ENCODE data around the gene ZNF438. TPM values are rescaled to one million over a fixed set of nuclear protein-coding genes. Genes with fewer than 3 reads are reported as not detected.

Gene ZNF438
- total RNA-seq, 4 donors from 2014 or later = 10.3 to 14.6 (median 13.6) TPM

DNA sequence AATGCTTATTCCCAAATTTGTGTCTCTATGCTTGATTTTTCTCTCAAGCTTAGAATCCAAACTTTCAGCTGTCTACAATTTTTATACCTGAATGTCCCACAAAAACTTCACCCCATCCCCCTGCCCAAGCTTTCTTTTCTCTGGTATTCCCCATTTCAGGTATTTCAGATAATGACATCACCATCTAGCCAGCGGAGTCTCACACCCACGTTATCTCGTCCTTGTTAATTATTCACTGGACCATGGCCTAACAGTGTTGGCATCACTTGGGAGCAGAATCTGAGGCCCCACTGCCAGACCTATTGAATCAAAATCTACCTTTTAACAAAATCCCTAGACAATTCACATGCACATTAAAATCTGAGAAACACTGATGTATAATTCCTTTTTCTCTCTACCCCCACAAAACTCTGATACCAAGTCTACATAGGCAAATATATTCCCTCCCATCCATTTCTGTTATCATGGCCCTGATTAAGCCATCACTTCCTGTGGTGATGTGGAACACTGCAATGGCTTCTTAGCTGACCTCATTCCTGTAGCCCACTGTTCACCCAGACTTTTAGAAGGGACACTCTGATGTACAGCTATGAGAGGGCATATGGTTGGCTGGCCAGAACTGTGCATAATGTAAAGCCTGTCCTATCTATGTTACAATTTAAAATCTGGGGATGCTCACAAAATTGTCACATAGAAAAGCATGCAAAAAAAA, 31.4 kb downstream of the ZNF438 start:
- Histone ChIP-seq H3K36me3 (no peaks in the 10 kb centered on the region), H3K4me3 (no peak overlapping the region), H3K27me3 (no peaks in the 10 kb centered on the region), H3K27ac (no peak overlapping the region), H3K4me1 (peaks cover 0 to 28% (median 0%) of the 10 kb centered on the region in 3 donors), H3K9me3 (peaks cover 0 to under 1% (median 0%) of the 10 kb centered on the region in 3 donors)
- no peak for ATAC-seq
- TF ChIP-seq POLR2A (IDR thresholded peaks at IDR 0.05) (no peak), EP300 (IDR thresholded peaks at IDR 0.05) (no peak), POLR2AphosphoS5 (IDR thresholded peaks at IDR 0.05) (no peak)
- TF ChIP-seq, protein P1, sequence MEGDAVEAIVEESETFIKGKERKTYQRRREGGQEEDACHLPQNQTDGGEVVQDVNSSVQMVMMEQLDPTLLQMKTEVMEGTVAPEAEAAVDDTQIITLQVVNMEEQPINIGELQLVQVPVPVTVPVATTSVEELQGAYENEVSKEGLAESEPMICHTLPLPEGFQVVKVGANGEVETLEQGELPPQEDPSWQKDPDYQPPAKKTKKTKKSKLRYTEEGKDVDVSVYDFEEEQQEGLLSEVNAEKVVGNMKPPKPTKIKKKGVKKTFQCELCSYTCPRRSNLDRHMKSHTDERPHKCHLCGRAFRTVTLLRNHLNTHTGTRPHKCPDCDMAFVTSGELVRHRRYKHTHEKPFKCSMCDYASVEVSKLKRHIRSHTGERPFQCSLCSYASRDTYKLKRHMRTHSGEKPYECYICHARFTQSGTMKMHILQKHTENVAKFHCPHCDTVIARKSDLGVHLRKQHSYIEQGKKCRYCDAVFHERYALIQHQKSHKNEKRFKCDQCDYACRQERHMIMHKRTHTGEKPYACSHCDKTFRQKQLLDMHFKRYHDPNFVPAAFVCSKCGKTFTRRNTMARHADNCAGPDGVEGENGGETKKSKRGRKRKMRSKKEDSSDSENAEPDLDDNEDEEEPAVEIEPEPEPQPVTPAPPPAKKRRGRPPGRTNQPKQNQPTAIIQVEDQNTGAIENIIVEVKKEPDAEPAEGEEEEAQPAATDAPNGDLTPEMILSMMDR (IDR thresholded peaks at IDR 0.05) = no peak
- 76 to 97% methylated on average over 3 of the region's 3 CpGs for WGBS, 2 donors (ENCODE audit: low coverage in 1 of 2)

DNA sequence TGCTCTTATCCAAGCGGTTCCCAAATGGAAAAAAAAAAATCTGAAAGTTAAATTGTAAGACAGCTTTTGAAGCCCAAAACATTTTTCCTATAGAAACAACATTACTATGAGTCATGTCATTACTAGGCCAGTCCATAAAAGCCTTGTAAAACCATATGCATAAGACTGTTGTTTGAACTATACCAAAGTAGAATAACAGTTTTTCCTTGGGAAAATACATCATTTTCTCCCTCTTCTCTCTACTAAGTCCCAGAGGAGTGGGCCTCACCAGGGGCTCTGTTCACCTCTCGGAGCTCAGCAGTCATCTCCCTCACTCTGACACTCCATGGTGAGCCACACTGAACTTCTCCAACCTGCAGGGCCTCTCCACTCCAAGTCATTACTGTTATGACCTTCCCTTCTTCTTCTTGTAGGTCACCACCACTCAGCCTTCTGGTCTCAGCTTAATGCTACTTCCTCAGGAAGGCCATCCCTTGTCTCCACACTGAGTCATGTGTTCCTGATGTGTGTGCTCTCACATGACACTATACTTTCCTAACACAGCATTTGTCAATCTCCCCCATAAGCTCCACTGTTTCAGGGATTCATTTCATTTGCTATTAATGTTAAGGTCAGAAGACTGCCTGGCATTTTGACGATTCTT, 32.5 kb downstream of the ZNF438 start:
- peak; percentile 85 for ATAC-seq
- Histone ChIP-seq H3K36me3 (no peaks in the 10 kb centered on the region), H3K9me3 (peaks cover 0 to 10% (median 0%) of the 10 kb centered on the region in 3 donors), H3K27me3 (no peaks in the 10 kb centered on the region), H3K4me1 (peaks cover 0 to 28% (median 0%) of the 10 kb centered on the region in 3 donors), H3K27ac (peak overlapping the region in 3 of 4 donors; percentile 11 to 48 (median 35)), H3K4me3 (peak overlapping the region; percentile 13 to 15)
- TF ChIP-seq POLR2A (IDR thresholded peaks at IDR 0.05) = no peak
- WGBS, 2 donors (ENCODE audit: low coverage in 1 of 2) = 65 to 67% methylated on average over 3 of the region's 3 CpGs

DNA sequence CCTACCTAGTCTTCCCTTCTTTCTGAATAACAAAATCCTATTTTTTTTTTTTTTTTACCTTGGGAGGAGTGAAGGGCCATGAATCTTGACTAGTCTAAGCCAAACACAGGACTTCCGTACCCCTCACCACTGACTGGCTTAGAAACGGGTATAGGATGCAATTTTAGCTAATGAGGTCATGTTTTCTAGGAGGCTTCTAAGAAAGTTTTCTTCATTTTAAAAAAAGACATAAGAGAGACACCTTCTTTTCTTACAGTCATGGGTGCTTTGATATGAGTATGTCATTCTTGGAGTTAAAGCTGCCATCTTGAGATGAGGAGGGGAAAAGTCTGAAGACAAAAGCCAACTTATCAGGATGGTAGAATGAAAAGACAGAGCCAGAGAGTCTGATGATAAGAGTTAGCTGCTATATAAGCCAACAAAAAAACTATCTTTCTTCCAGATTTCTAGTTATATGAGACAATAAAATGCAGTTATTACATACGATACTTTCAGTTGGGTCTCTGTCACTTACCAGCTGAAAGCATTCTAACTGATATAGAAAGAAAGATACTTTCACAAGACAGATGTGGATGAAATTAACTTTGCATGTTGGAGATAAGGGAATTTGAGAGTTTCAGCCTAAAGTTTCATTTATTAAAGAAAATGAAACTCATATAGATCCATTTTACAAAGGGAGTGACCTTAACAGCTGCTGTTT, 34.0 kb downstream of the ZNF438 start:
- TF ChIP-seq, protein P1 (IDR thresholded peaks at IDR 0.05) = no peak
- no peak for TF ChIP-seq POLR2AphosphoS5 (IDR thresholded peaks at IDR 0.05)
- no peak for TF ChIP-seq POLR2A (IDR thresholded peaks at IDR 0.05)
- Histone ChIP-seq H3K4me1 (peaks cover 0 to 39% (median 0%) of the 10 kb centered on the region in 3 donors), H3K36me3 (no peaks in the 10 kb centered on the region), H3K27me3 (no peaks in the 10 kb centered on the region), H3K9me3 (peaks cover 0 to 10% (median 0%) of the 10 kb centered on the region in 3 donors), H3K27ac (no peak overlapping the region), H3K4me3 (no peak overlapping the region)
- ATAC-seq = no peak
- WGBS, 2 donors (ENCODE audit: low coverage in 1 of 2) = 97 to 100% methylated on average over 2 to 3 of the region's 3 CpGs

- H3K36me3 ChIP-seq = no peaks in the 10 kb centered on the region
- no peak overlapping the region for H3K27ac ChIP-seq
- no peak overlapping the region for H3K4me3 ChIP-seq
- peaks cover 0 to 43% (median 0%) of the 10 kb centered on the region in 3 donors for H3K4me1 ChIP-seq
- H3K27me3 ChIP-seq = no peaks in the 10 kb centered on the region
- no peak for ATAC-seq
- no peak for TF ChIP-seq EP300 (IDR thresholded peaks at IDR 0.05)
- no peak for TF ChIP-seq POLR2A (IDR thresholded peaks at IDR 0.05)
- TF ChIP-seq, protein P1 (IDR thresholded peaks at IDR 0.05) = no peak
- no peak for TF ChIP-seq POLR2AphosphoS5 (IDR thresholded peaks at IDR 0.05)
- peaks cover 0 to 10% (median 0%) of the 10 kb centered on the region in 3 donors for H3K9me3 ChIP-seq
Observed at GRCh38 chr10:30996481-30997005, 35.1 kb downstream of the ZNF438 start.

DNA sequence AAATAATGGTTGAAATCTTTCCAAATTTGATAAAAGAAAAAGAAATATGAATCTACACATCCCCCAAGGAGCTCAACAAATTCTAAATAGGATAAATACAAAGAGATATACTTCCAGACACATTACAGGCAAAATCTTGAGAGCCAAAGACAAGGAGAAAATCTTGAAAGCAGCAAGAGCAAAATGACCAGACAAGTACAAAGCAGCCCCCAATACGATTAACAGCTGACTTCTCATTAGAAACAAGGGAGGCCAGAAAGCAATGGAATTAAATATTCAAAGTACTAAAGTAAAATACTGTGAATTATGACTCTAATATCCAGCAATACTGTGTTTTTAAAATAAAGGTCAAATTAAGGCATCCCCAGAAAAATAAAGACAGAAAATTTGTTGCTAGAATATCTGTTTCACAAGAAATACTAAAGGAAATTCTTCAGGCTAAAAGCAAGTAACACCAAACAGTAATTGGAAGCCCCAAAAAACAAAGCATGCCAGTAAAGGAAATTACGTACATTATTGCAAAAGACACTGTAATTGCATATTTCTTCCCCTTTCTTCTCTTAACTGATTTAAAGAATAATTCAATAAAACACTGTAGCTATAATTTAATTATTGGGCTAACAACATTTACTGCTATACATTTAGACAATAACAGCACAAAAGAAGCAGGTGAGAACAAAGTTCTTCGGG, 36.4 kb downstream of the ZNF438 start:
- no peak for ATAC-seq
- Histone ChIP-seq H3K9me3 (peaks cover 0 to 10% (median 0%) of the 10 kb centered on the region in 3 donors), H3K27ac (no peak overlapping the region), H3K4me3 (no peak overlapping the region), H3K27me3 (no peaks in the 10 kb centered on the region), H3K4me1 (peaks cover 0 to 43% (median 0%) of the 10 kb centered on the region in 3 donors), H3K36me3 (no peaks in the 10 kb centered on the region)
- WGBS, 2 donors (ENCODE audit: low coverage in 1 of 2) = 85 to 86% methylated on average over 2 to 3 of the region's 3 CpGs
- TF ChIP-seq POLR2AphosphoS5 (IDR thresholded peaks at IDR 0.05) (no peak), EP300 (IDR thresholded peaks at IDR 0.05) (no peak), POLR2A (IDR thresholded peaks at IDR 0.05) (no peak)
- TF ChIP-seq, protein P1 (IDR thresholded peaks at IDR 0.05) = no peak
